GM12878 (cell line): ENCODE data around the gene SLC36A2.

ENCODE experiments used
- CREB1 ChIP-seq: IDR thresholded peaks from 2 replicates; pipeline ENCODE4 v1.6.1; 2012; ENCODE audit warnings: low read depth, mild to moderate bottlenecking, inconsistent platforms
- HCFC1 ChIP-seq: fragments of 150-350 bp; IDR thresholded peaks from 2 replicates; pipeline ENCODE4 v1.6.1; 2014; ENCODE audit warnings: low read length
- NFYB ChIP-seq: IDR thresholded peaks from 2 replicates; pipeline ENCODE4 v1.6.1; 2011; ENCODE audit warnings: low read depth, mild to moderate bottlenecking, low read length, improper control_type of control experiment, moderate library complexity; ENCODE audit not compliant: insufficient read depth
- PAX8 ChIP-seq: fragments of 450-650 bp; IDR thresholded peaks from 2 replicates; pipeline ENCODE4 v1.6.1; 2017; ENCODE audit warnings: mild to moderate bottlenecking, moderate library complexity
- SIX5 ChIP-seq: IDR thresholded peaks from 2 replicates; pipeline ENCODE4 v1.6.1; 2011; ENCODE audit warnings: mild to moderate bottlenecking, low read depth, low read length, moderate library complexity; ENCODE audit not compliant: severe bottlenecking
- YY1 ChIP-seq: IDR thresholded peaks from 2 replicates; pipeline ENCODE4 v1.6.1; 2011; ENCODE audit warnings: low read depth, mild to moderate bottlenecking, low read length
- TF ChIP-seq, protein P1 (sequence below): IDR thresholded peaks from 2 replicates; pipeline ENCODE4 v1.6.1; 2012; ENCODE audit warnings: improper control_type of control experiment, low read depth, low read length; ENCODE audit not compliant: insufficient replicate concordance
- TF ChIP-seq, protein P2 (sequence below): IDR thresholded peaks from 2 replicates; pipeline ENCODE4 v1.6.1; 2012; ENCODE audit warnings: mild to moderate bottlenecking, low read depth, low read length

DNA sequence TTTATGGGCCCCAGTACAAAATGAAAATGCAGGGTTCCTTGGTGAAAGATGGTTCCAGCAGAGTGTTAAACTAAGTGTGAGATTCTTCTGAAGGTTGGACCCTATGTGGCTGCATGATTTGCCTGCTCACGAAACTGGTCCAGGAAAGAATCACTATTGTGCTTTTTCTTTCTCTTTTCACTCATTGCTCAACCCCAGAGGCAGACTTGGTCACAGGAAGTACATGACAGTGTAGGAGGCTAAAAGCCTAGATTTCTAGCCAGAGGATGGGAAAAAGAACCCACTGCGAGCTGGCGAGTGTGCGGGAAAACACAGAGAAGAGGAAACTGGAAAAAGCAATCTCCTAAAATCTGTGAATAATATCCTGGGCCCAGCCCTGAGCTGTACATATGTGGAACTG, 18.6 kb downstream of the SLC36A2 start:
- TF ChIP-seq PAX8 = no peak
- TF ChIP-seq SIX5 = no peak
- TF ChIP-seq CREB1 = no peak
- no peak for TF ChIP-seq HCFC1
- TF ChIP-seq, protein P1, sequence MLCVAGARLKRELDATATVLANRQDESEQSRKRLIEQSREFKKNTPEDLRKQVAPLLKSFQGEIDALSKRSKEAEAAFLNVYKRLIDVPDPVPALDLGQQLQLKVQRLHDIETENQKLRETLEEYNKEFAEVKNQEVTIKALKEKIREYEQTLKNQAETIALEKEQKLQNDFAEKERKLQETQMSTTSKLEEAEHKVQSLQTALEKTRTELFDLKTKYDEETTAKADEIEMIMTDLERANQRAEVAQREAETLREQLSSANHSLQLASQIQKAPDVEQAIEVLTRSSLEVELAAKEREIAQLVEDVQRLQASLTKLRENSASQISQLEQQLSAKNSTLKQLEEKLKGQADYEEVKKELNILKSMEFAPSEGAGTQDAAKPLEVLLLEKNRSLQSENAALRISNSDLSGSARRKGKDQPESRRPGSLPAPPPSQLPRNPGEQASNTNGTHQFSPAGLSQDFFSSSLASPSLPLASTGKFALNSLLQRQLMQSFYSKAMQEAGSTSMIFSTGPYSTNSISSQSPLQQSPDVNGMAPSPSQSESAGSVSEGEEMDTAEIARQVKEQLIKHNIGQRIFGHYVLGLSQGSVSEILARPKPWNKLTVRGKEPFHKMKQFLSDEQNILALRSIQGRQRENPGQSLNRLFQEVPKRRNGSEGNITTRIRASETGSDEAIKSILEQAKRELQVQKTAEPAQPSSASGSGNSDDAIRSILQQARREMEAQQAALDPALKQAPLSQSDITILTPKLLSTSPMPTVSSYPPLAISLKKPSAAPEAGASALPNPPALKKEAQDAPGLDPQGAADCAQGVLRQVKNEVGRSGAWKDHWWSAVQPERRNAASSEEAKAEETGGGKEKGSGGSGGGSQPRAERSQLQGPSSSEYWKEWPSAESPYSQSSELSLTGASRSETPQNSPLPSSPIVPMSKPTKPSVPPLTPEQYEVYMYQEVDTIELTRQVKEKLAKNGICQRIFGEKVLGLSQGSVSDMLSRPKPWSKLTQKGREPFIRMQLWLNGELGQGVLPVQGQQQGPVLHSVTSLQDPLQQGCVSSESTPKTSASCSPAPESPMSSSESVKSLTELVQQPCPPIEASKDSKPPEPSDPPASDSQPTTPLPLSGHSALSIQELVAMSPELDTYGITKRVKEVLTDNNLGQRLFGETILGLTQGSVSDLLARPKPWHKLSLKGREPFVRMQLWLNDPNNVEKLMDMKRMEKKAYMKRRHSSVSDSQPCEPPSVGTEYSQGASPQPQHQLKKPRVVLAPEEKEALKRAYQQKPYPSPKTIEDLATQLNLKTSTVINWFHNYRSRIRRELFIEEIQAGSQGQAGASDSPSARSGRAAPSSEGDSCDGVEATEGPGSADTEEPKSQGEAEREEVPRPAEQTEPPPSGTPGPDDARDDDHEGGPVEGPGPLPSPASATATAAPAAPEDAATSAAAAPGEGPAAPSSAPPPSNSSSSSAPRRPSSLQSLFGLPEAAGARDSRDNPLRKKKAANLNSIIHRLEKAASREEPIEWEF = no peak
- TF ChIP-seq NFYB = no peak
- TF ChIP-seq, protein P2, sequence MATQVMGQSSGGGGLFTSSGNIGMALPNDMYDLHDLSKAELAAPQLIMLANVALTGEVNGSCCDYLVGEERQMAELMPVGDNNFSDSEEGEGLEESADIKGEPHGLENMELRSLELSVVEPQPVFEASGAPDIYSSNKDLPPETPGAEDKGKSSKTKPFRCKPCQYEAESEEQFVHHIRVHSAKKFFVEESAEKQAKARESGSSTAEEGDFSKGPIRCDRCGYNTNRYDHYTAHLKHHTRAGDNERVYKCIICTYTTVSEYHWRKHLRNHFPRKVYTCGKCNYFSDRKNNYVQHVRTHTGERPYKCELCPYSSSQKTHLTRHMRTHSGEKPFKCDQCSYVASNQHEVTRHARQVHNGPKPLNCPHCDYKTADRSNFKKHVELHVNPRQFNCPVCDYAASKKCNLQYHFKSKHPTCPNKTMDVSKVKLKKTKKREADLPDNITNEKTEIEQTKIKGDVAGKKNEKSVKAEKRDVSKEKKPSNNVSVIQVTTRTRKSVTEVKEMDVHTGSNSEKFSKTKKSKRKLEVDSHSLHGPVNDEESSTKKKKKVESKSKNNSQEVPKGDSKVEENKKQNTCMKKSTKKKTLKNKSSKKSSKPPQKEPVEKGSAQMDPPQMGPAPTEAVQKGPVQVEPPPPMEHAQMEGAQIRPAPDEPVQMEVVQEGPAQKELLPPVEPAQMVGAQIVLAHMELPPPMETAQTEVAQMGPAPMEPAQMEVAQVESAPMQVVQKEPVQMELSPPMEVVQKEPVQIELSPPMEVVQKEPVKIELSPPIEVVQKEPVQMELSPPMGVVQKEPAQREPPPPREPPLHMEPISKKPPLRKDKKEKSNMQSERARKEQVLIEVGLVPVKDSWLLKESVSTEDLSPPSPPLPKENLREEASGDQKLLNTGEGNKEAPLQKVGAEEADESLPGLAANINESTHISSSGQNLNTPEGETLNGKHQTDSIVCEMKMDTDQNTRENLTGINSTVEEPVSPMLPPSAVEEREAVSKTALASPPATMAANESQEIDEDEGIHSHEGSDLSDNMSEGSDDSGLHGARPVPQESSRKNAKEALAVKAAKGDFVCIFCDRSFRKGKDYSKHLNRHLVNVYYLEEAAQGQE = no peak
- TF ChIP-seq YY1 = no peak
